GM21786 (cell line): Measurements from ENCODE around the gene OR13C9.
"Not testable (repeated sequence)": the region's sequence is repeated elsewhere in the genome, so short reads cannot be mapped to it uniquely, and the experiment has no call there.

Source experiments
- ATAC-seq: cut with Tn5 transposase; IDR thresholded peaks from one replicate; pipeline ENCODE4 v1.9.1; 2021; ENCODE audit not compliant: unreplicated experiment

The OR13C9 gene, protein sequence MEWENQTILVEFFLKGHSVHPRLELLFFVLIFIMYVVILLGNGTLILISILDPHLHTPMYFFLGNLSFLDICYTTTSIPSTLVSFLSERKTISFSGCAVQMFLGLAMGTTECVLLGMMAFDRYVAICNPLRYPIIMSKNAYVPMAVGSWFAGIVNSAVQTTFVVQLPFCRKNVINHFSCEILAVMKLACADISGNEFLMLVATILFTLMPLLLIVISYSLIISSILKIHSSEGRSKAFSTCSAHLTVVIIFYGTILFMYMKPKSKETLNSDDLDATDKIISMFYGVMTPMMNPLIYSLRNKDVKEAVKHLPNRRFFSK

DNA sequence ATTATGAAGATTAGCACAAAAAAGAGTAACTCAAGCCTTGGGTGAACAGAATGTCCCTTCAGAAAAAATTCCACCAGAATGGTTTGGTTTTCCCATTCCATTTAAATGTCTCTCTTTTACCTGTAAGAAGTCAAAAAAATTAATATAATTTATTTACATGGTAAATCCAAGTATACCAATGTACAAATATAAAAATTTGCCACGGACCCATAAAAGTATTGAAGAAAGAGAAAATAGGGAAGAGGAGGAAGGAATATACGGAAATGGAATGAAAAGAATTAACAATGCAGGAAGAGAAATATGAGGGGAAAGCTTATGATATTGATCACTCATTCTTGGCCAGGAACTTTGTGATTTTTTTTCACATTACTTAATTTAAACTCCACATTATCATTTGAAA lies at the start of gene OR13C9:
TSS of gene OR13C9 (minus strand) at position 101 of the 400 bp plus-strand sequence. CDS start at position 101, 0 bp downstream.
- no peak for ATAC-seq

DNA sequence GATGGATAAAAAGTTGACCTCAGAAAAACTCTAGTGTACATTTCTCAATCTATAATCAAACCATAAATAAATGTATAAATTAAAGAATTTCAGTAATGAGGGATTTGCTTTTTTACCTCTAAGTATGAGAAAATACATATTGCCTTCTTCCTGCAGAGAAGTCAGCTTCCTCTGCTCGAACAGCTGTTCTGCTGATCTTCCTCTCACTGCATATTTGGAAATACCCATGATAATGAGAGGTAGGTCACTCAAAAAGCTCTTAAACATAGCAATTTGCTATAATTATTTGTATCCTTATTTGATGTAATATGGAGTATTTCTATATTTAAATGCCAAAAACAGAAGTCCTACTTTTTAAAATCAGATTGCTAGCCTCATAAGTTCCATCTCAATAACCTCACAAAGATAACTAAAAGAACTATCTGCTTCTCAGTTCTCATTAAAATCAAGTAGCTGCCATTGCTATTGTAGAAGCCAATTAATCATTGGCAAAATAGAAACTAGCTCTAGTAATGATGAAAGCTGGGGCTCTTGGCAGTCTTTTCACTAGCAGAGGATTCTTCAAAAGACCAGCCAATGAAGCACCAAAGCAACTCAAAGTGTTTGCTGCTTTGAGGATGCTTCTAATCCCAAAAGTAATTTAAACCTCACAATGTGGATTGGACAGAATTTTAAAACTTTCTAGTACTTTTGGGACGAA lies 40.6 kb upstream of the OR13C9 start:
- ATAC-seq: no peak

DNA sequence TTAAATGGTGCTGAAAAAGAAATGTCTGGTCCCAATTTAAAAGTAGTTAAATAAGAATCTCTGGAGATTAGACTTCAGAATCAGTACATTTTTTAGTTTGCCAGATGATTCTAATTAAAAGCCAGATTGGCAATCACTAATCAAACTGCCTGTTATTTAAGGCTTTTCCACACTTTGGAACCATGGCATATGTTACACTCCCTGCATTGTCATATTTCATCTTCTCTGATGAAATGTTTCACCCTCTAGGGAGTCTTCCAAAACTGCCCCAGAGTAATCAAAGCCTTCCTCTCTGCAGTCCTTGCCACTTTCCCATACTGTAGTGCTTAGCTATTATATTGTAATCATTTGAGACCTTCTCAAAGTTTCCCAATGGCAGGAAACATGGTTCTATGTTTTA lies 17.5 kb upstream of the OR13C9 start:
- ATAC-seq: no peak

DNA sequence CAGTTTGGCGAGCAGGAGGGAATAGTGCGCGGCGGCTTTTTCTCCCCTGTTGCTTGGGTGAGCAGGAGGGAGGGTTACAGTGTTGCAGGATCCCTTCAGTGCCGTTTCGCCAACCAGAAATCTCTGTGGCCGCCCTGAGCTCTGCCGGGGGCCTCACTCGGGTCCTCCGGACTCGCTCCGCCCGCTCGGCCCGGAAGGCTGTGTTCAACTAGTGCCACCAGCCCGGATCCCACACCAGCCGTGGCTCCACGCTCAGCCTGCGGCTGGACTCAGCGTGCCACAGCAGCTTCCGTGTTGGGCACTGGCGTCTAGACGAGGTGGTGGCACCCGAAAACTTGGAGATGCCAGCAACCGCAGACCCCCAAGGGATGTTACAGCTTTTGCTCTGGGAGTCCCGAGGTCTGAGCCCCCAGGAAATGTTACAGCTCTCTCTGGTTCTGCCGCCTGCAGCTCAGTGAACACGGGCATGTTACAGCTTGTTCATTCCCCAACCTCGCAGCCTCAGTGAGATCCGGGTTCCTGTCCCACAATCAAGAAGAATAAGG lies 16.0 kb upstream of the OR13C9 start:
- ATAC-seq: no peak

DNA sequence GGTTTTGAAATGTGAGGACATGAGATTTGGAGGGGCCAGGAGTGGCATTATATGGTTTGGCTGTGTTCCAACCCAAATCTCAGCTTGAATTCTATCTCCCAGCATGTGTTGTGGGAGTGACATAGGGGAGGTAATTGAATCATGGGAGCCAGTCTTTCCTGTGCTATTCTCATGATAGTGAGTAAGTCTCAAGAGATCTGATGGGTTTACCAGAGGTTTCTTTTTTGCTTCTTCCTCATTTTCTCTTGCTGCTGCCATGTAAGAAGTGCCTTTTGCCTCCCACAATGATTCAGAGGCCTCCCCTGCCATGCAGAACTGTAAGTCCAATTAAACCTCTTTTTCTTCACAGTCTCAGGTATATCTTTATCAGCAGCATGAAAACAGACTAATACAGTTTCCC lies 8.0 kb upstream of the OR13C9 start:
- not testable (repeated sequence) for ATAC-seq

DNA sequence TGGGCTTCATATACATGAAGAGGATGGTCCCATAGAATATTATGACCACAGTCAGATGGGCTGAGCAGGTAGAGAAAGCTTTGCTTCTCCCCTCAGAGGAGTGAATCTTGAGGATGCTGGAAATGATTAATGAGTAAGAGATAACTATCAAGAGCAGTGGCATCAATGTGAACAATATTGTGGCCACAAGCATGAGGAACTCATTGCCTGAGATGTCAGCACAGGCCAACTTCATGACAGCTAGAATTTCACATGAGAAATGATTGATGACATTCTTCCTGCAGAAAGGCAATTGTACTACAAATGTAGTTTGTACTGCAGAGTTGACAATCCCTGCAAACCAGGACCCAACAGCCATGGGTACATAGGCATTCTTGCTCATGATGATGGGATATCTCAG lies 586 bp downstream of the OR13C9 start:
- ATAC-seq: no peak

DNA sequence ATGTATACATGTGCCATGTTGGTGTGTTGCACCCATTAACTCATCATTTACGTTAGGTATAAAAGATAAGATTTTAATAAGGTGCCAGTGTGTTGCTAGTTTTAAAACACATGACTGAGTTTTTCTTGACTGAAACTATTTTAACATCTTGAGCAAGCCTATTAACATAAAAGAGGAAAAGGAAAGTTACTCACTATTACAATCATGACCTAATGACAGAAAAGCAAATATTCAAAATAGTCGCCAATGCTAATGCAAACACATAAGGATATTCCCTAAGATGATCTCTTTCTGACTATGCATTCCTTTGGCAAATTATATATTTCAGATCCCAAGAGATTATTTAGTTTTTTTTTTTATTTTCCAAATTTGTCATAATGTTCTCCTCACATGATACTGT lies 6.8 kb downstream of the OR13C9 start:
- ATAC-seq: no peak

DNA sequence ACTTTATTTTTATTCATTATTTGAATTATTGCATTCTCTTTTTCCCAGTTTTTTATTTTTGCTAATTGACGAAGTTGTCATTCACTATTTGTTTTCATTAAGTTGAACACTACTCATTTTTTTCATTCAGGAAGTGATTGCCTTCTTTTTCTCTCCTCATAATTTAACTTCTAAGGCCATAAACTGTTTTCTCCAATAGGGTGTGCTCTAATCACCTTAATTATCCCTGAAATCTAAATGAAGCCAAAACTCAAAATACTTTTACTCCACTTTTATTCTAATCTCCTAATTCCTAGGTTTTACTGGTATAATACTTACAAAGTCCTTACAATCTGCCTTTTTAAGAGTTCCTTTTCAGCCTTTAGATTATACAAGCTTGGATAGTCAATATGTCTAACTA lies 9.7 kb downstream of the OR13C9 start:
- no peak for ATAC-seq

DNA sequence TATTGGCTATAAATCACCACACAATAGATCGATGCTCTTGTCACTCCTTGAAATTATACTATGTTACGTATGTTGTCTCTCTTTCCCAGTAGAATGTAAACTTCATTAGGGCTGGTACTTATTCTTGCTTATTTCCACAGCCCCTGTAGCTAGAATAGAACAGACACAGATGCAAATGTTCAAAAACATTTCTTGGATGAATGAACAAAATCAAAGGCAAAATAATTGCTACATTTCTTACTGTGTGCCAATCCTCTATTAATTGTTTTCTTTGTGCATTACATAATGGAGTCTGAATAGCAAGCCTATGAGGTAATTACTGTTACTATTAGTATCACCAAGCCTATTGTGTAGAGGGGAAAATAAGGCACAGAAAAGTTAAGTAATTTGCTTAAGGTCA lies 11.9 kb downstream of the OR13C9 start:
- no peak for ATAC-seq

DNA sequence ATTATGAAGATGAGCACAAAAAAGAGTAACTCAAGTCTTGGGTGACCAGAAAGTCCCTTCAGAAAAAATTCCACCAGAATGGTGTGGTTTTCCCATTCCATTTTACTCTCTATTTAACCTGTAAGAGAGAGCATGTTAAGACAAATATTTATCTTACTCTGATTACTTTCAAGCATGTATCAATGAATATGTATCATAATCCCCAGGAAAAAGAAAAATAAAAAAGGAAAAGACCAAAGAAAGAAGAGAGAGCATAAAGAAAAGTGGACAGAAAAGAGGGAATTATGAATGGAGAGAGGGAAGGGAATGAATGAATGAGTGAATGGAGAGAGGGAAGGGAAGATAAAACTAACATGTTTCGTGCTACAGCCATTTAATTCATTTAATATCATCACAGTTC lies 12.5 kb downstream of the OR13C9 start, which contains the start of gene OR13C2:
TSS of gene OR13C2 (minus strand) at position 101 of the 400 bp plus-strand sequence. CDS start at position 101, 0 bp downstream.
- ATAC-seq: not testable (repeated sequence)

DNA sequence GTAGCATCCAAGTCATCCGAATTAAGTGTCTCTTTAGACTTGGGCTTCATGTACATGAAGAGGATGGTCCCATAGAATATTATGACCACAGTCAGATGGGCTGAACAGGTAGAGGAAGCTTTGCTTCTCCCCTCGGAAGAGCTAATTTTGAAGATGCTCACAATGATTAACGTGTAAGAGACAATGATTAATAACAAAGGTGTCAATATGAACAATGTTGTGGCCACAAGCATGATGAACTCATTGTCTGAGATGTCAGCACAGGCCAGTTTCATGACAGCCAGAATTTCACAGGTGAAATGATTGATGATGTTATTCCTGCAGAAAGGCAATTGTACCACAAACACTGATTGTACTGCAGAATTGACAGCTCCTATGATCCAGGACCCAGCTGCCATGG lies 13.2 kb downstream of the OR13C9 start:
- ATAC-seq: peak; percentile 54

DNA sequence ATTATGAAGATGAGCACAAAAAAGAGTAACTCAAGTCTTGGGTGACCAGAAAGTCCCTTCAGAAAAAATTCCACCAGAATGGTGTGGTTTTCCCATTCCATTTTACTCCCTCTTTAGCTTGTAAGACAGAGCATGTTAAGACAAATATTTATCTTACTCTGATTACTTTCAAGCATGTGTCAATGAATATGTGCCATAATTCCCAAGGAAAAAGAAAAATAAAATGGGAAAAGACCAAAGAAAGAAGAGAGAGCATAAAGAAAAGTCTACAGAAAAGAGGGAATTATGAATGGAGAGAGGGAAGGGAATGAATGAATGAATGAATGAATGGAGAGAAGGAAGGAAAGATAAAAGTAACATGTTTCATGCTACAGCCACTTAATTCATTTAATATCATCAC lies 18.7 kb downstream of the OR13C9 start, which contains the start of gene OR13C5:
TSS of gene OR13C5 (minus strand) at position 101 of the 400 bp plus-strand sequence. CDS start at position 101, 0 bp downstream.
- not testable (repeated sequence) for ATAC-seq

DNA sequence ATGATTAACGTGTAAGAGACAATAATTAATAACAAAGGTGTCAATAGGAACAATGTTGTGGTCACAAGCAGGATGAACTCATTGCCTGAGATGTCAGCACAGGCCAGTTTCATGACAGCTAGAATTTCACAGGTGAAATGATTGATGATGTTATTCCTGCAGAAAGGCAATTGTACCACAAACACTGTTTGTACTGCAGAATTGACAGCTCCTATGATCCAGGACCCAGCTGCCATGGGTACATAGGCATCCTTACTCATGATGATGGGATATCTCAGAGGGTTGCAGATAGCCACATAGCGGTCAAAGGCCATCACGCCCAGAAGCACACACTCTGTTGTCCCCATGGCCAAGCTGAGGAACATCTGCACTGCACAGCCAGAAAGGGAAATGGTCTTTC lies 19.3 kb downstream of the OR13C9 start:
- ATAC-seq: not testable (repeated sequence)

DNA sequence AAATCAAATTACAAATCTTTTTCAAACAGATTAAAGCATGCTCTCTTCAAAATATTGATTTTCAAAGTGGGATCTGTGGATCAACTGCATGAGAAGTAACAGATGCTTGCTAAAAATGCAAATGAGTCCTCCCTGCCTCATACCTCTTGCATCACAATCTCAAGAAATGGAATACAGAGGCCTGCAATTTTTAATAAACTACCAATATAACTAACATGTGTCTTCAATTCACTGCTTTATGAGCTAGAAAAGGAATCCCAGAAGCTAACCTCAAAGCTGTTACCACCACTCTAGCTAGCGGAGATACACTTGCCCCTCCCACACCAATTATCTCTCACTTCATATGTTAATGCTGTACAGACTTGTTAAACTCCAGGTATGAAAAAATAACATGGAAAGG lies 28.4 kb downstream of the OR13C9 start:
- ATAC-seq: no peak

DNA sequence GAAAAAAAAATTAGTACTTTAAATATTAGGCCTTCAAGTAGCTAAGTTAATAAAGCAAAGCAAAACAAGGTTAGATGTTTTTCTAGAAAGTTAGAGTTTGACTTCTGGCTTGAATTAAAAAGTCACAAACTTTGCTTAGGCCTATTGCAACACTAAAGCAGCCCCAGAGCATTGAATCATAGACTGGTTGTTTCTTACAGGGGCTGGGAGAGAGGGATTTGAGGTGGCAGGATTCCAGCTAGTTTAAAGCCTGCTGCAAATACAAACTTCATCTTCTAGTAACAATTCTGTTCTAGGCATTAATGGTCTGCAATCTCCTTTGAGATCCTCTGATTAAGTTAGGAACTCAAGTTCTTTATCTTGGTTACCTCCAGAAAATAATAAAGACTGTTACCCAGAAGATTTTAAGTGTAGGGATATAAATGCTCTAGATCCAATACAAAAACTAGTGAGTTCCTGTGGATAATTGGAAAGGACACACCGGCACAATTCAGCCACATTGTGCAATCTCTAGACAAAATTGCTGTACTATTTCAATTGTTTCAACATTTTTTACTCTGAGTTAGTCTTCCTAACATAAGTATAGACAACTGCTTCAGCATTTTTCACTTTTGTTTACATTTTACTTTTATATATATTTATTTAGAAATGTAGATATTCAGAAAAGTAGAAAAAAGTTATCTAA lies 31.4 kb downstream of the OR13C9 start:
- ATAC-seq: no peak

DNA sequence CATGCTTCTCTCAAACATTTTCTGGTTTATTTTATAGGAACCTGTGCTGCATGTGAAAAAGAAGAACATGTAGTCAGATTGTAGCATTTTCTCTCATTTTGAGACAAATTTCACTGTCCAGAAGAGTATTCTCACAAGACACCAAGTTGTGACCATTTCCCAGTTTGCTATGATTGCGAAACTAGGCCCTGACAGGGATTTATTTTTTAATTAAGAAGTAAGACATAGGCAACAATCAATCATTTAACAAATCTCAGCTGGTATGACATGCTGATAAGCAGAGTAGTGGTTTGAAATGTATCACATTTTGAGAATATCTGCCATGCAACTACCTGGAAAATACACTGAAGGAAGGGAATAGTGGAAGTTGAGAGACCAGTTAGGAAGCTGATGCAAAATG lies 37.4 kb downstream of the OR13C9 start:
- ATAC-seq: no peak

DNA sequence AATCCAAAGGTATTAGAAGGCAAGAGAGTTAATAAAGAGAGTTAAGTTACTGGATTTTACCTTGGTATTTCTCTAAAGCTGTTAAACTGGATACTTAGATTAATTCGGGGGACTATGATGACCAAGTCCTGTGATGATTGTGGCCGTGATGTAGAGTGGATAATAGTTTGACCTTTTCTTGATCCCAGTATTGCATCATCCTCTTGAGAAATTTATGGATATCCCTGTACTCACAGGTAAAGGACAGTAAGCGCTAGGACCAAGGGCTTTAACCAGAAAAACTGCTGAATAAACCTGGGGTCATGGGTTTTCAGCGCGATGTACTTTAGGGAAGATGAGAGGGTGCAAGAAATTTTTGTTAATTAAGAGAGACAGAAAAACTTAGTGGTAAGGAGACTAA lies 40.7 kb downstream of the OR13C9 start:
- no peak for ATAC-seq

DNA sequence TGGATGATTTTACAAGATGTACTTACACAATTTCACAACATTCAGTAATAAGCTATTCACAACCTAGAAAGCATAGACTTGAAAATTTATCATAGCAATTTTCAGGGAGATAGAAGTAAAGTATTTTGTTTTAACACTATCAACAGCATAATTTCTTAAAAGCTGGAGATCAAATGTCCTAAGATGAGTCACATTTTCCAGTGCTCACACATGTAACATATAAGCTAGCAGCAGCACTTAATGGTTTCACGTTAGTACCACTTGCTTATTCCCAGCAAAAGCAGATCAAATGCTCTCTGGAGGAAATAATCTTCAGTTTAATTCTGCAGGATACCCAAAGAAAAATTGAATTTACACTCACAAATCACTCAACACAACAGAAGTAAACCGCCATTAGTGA lies 42.5 kb downstream of the OR13C9 start:
- no peak for ATAC-seq

DNA sequence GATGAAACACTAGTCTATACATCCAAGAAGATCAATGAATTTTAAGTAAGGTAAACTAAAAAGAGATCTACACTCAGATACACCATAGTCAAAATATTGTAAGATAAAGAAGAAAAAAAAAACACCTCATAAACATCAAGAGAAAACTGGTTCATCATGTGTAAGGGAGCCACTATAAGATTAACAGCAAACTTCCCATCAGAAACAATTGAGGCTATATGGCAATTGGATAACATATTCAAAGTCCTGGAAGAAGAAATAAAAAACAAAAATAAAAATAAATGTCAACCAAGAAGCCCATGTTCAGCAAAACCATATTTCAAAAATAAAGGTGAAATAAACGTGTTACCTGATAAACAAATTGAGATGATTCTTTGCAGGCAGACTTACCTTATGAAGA lies 45.4 kb downstream of the OR13C9 start:
- ATAC-seq: no peak

DNA sequence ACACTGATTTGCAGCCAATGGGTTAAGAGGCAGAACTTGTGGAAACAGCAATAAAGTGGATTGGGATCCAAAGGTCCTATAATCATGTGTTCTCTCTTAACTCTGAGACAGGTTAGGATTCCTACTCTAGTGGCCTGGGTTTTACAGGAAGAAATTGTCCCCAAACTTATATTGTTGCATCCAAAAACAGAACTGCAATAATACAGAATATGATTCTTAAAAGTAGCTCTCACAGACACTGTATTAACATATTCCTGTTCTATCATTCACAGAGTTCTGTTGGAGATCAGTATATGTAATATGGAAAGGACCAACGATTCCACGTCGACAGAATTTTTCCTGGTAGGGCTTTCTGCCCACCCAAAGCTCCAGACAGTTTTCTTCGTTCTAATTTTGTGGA lies 49.1 kb downstream of the OR13C9 start, which contains the start of gene OR13C8:
TSS of gene OR13C8 (plus strand) at position 301 of the 400 bp plus-strand sequence. CDS start at position 301, 0 bp downstream.
- no peak for ATAC-seq
